Prostate gland (tissue), 2 donors: ENCODE measurements around the gene ESR2.

Source experiments
- POLR2A ChIP-seq: fragments of 450-650 bp; IDR thresholded peaks from one replicate; pipeline ENCODE4 v1.6.1; 2016; ENCODE audit warnings: antibody characterized with exemption, mild to moderate bottlenecking
- POLR2AphosphoS5 ChIP-seq: sonication (generic); formaldehyde crosslinking; IDR thresholded peaks from one replicate; pipeline ENCODE4 v1.6.1; 2017; ENCODE audit warnings: antibody characterized with exemption
- TF ChIP-seq, protein P1 (sequence below), 4 experiments: fragments of 200-600 bp in 2 of 4; fragments of 450-650 bp in 2 of 4; sonication (generic) in 2 of 4; IDR thresholded peaks; 1 replicate in 3 of 4; 2 replicates in 1 of 4; pipeline ENCODE4 v1.5.1; 2016 to 2019; ENCODE audit warnings: antibody characterized with exemption in 4 of 4, mild to moderate bottlenecking in 2 of 4, moderate library complexity in 2 of 4

- TF ChIP-seq, protein P1, sequence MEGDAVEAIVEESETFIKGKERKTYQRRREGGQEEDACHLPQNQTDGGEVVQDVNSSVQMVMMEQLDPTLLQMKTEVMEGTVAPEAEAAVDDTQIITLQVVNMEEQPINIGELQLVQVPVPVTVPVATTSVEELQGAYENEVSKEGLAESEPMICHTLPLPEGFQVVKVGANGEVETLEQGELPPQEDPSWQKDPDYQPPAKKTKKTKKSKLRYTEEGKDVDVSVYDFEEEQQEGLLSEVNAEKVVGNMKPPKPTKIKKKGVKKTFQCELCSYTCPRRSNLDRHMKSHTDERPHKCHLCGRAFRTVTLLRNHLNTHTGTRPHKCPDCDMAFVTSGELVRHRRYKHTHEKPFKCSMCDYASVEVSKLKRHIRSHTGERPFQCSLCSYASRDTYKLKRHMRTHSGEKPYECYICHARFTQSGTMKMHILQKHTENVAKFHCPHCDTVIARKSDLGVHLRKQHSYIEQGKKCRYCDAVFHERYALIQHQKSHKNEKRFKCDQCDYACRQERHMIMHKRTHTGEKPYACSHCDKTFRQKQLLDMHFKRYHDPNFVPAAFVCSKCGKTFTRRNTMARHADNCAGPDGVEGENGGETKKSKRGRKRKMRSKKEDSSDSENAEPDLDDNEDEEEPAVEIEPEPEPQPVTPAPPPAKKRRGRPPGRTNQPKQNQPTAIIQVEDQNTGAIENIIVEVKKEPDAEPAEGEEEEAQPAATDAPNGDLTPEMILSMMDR (IDR thresholded peaks at IDR 0.05), result no peak
- TF ChIP-seq POLR2A (no peak), POLR2AphosphoS5 (no peak)
Observed at GRCh38 chr14:64158608-64159007, 135.6 kb downstream of the ESR2 start.
